Measurements from ENCODE around the gene ZNF217.

- TF ChIP-seq EZH2 (IDR thresholded peaks at IDR 0.05; ENCODE audit: insufficient read depth, poor library complexity, severe bottlenecking), result no peak
- TF ChIP-seq EZH2phosphoT487 (IDR thresholded peaks at IDR 0.05; ENCODE audit: insufficient read depth, low read depth), result no peak
Observed at GRCh38 chr20:53595018-53595378, 1.4 kb upstream of the ZNF217 start.
